ENCODE measurements around the gene KCNIP3. TPM values are rescaled to one million over a fixed set of nuclear protein-coding genes. Genes with fewer than 3 reads are reported as not detected.

Gene KCNIP3
- polyA plus RNA-seq, 1 of the 3 experiments (the other 2 are of a cell fraction): 0.97 TPM

GRCh38 chr2:95354469-95354901 is 57.3 kb downstream of the KCNIP3 start:
- Histone ChIP-seq H3K9me2 (no peaks in the 10 kb centered on the region), H3K4me1 (ENCODE audit: control insufficient read depth in 1 of 2, insufficient read depth in 2 of 2, low read depth in 1 of 2, low read length in 1 of 2) (no peaks in the 10 kb centered on the region), H3K27me3 (ENCODE audit: insufficient read depth) (peaks cover 4% of the 10 kb centered on the region; the same call in 1 of the 2 replicates), H3K36me3 (replicated peaks in 1 of 2; ENCODE audit: control insufficient read depth in 1 of 2, insufficient read depth in 2 of 2, low read length in 1 of 2) (no peaks in the 10 kb centered on the region), H4K20me1 (ENCODE audit: insufficient read depth) (no peaks in the 10 kb centered on the region), H3K9me3 (no peaks in the 10 kb centered on the region), H3K4me2 (no peak overlapping the region), H3K9ac (no peak overlapping the region), H3K79me2 (ENCODE audit: insufficient read depth) (no peaks in the 10 kb centered on the region), H2AFZ (ENCODE audit: low read depth) (no peak overlapping the region), H3K27ac (ENCODE audit: low read depth in 2 of 2, low read length in 1 of 2) (no peak overlapping the region), H3K4me3 (ENCODE audit: low read depth in 2 of 2, low read length in 1 of 2) (no peak overlapping the region), H3F3A (replicated peaks; ENCODE audit: insufficient read depth) (no peaks in the 10 kb centered on the region)
- no peak for DNase-seq
- ChIA-PET CTCF (interaction anchor here (3.6 kb wide), 1 partner anchor 9 kb away, joined by 26 read pairs; no protein-coding TSS in a partner anchor), POLR2A (no interaction called here)
- TF ChIP-seq SMC3 (IDR thresholded peaks at IDR 0.05; ENCODE audit: low read depth, low read length) (no peak), RXRA (IDR thresholded peaks at IDR 0.05; ENCODE audit: borderline replicate concordance, low read depth) (no peak), POLR2AphosphoS5 (IDR thresholded peaks at IDR 0.05; ENCODE audit: low read depth, low read length) (no peak), MAX (IDR thresholded peaks at IDR 0.05; ENCODE audit: low read depth) (no peak), RAD21 (IDR thresholded peaks at IDR 0.05; ENCODE audit: low read length) (no peak), ELF1 (IDR thresholded peaks at IDR 0.05) (no peak), EZH2phosphoT487 (IDR thresholded peaks at IDR 0.05; ENCODE audit: borderline replicate concordance, low read depth) (no peak), IRF3 (IDR thresholded peaks at IDR 0.05; ENCODE audit: low read depth, low read length) (no peak), MXI1 (IDR thresholded peaks at IDR 0.05; ENCODE audit: low read depth, low read length) (no peak), SIN3A (IDR thresholded peaks at IDR 0.05; ENCODE audit: borderline replicate concordance, low read depth, low read length) (no peak), USF1 (IDR thresholded peaks at IDR 0.05; ENCODE audit: borderline replicate concordance, low read depth) (no peak), CHD2 (IDR thresholded peaks at IDR 0.05; ENCODE audit: low read length, partially characterized antibody) (no peak), GATA2 (CRISPR knock-in tag; IDR thresholded peaks at IDR 0.05) (no peak), FOXJ3 (CRISPR knock-in tag; IDR thresholded peaks at IDR 0.05) (no peak), GABPA (IDR thresholded peaks at IDR 0.05; ENCODE audit: low read depth) (no peak), USF2 (IDR thresholded peaks at IDR 0.05; ENCODE audit: borderline replicate concordance, low read depth, low read length) (no peak), TEAD4 (IDR thresholded peaks at IDR 0.05; ENCODE audit: borderline replicate concordance, insufficient read depth) (no peak)
- 53% methylated on average over 3 of the region's 5 CpGs for WGBS (ENCODE audit: low lambda C conversion rate)
